ENCODE results near the gene VAV2.

- TF ChIP-seq CTCF (conservative IDR thresholded peaks at IDR 0.05; ENCODE audit: low read depth, low read length) (no peak), EZH2 (IDR thresholded peaks at IDR 0.05; ENCODE audit: low read length, unreplicated experiment) (no peak), EZH2phosphoT487 (IDR thresholded peaks at IDR 0.05; ENCODE audit: borderline replicate concordance, low read length) (no peak)
Measured at GRCh38 chr9:133780962-133781827, 210.9 kb downstream of the VAV2 start.
